ENCODE results near the gene SDSL. TPM values are rescaled to one million over a fixed set of nuclear protein-coding genes. Genes with fewer than 3 reads are reported as not detected.
A peak's percentile ranks its signal among the peaks of the same experiment; 100 is the strongest.

SDSL gene
- total RNA-seq, 1 experiment from 2014 or later, result 0.46 TPM

- Histone ChIP-seq H3K56ac (ENCODE audit: insufficient read length, low read depth, low read length) (no peak overlapping the region), H2BK15ac (ENCODE audit: low read depth, low read length) (no peak overlapping the region), H3K18ac (ENCODE audit: insufficient read length, low read depth, low read length) (no peak overlapping the region), H2AFZ (ENCODE audit: low read length) (no peak overlapping the region), H3K23ac (ENCODE audit: insufficient read length, low read depth, low read length) (no peak overlapping the region), H4K91ac (ENCODE audit: insufficient read length, low read depth, low read length) (no peak overlapping the region), H3K9me3 (ENCODE audit: control insufficient read depth, low read depth, low read length) (no peaks in the 10 kb centered on the region), H4K20me1 (ENCODE audit: control insufficient read depth, insufficient read depth, insufficient read length) (no peaks in the 10 kb centered on the region), H2BK12ac (ENCODE audit: insufficient read length, low read depth, low read length) (no peak overlapping the region), H2BK20ac (ENCODE audit: low read depth, low read length, poor library complexity, severe bottlenecking) (no peak overlapping the region), H4K8ac (replicated peaks; ENCODE audit: insufficient read length, low read depth, low read length) (no peak overlapping the region), H2AK5ac (ENCODE audit: insufficient read length, low read length) (no peak overlapping the region), H3K14ac (ENCODE audit: insufficient read depth, low read length) (no peak overlapping the region), H3K23me2 (ENCODE audit: insufficient read length, low read depth, low read length, poor library complexity, severe bottlenecking) (peaks cover 37% of the 10 kb centered on the region), H2BK5ac (ENCODE audit: insufficient read length, low read length) (no peak overlapping the region), H3K27me3 (ENCODE audit: insufficient read depth, low read length) (peaks cover 56% of the 10 kb centered on the region), H3K4me1 (ENCODE audit: insufficient read depth, low read length) (peaks cover 9% of the 10 kb centered on the region; the same call in 1 of the 2 replicates), H3K79me1 (ENCODE audit: insufficient read depth, low read depth, low read length, poor library complexity, severe bottlenecking) (no peaks in the 10 kb centered on the region), H3K4ac (ENCODE audit: low read depth, low read length) (no peak overlapping the region), H3K79me2 (ENCODE audit: insufficient read depth, low read length) (no peaks in the 10 kb centered on the region), H2BK120ac (ENCODE audit: low read depth, low read length, poor library complexity, severe bottlenecking) (no peak overlapping the region), H3K9ac (ENCODE audit: extremely low read depth, insufficient read length, low read length) (no peak overlapping the region), H4K5ac (ENCODE audit: insufficient read length, low read depth, low read length) (no peak overlapping the region), H3T11ph (ENCODE audit: low read length) (no peak overlapping the region), H3K4me2 (ENCODE audit: insufficient read depth, insufficient read length, low read length) (peak overlapping the region; percentile 31), H3K27ac (ENCODE audit: insufficient read length, low read depth, low read length) (no peak overlapping the region)
- H3K27me3 Mint-ChIP-seq (ENCODE audit: low read depth), result peaks cover 95% of the 10 kb centered on the region
- H3K4me3 Mint-ChIP-seq, result peak overlapping the region in 1 of 2 experiments; percentile 74; a peak in 3 of 5 replicates
- DNase-seq, result no peak
- H3K9me3 Mint-ChIP-seq, result no peaks in the 10 kb centered on the region; a peak in 3 of 5 replicates
- no peak for TF ChIP-seq CTCF (conservative IDR thresholded peaks at IDR 0.05)
- no CpG with 5 or more reads among the region's 9 CpGs for WGBS (ENCODE audit: extremely low coverage, insufficient read length, low lambda C conversion rate)
- H3K27ac Mint-ChIP-seq, result no peak overlapping the region
- peaks cover 0 to 8% (median 0%) of the 10 kb centered on the region in 3 experiments; a peak in 2 of 7 replicates for H3K36me3 Mint-ChIP-seq (ENCODE audit: insufficient read depth in 1 of 3, low read depth in 3 of 3)
- peaks cover 74 to 87% of the 10 kb centered on the region in 2 experiments for H3K4me1 Mint-ChIP-seq
Observed at GRCh38 chr12:113480336-113480971, 58.3 kb downstream of the SDSL start.
